Measurements from ENCODE around the gene IGSF21. TPM values are rescaled to one million over a fixed set of nuclear protein-coding genes. Genes with fewer than 3 reads are reported as not detected.

Gene IGSF21
- total RNA-seq, 1 donor from 2014 or later, result 0.35 TPM

GRCh38 chr1:18146886-18147285 is 39.3 kb downstream of the IGSF21 start:
- H3K9me3 Mint-ChIP-seq, result no peaks in the 10 kb centered on the region
- DNase-seq (ENCODE audit: low read depth, low spot score), result no peak
- H3K27me3 Mint-ChIP-seq (ENCODE audit: low read depth), result no peaks in the 10 kb centered on the region
- TF ChIP-seq CTCF (conservative IDR thresholded peaks at IDR 0.05), result no peak
- no peaks in the 10 kb centered on the region for H3K4me1 Mint-ChIP-seq
- no peak overlapping the region for H3K4me3 Mint-ChIP-seq
- H3K27ac Mint-ChIP-seq (ENCODE audit: unreplicated experiment), result no peak overlapping the region
- no peaks in the 10 kb centered on the region for H3K36me3 Mint-ChIP-seq (ENCODE audit: low read depth)

- no peaks in the 10 kb centered on the region for H3K36me3 Mint-ChIP-seq (ENCODE audit: low read depth)
- DNase-seq (ENCODE audit: low read depth, low spot score), result no peak
- no peaks in the 10 kb centered on the region for H3K9me3 Mint-ChIP-seq
- H3K27me3 Mint-ChIP-seq (ENCODE audit: low read depth), result no peaks in the 10 kb centered on the region
- no peak for TF ChIP-seq CTCF (conservative IDR thresholded peaks at IDR 0.05)
- H3K27ac Mint-ChIP-seq (ENCODE audit: unreplicated experiment), result no peak overlapping the region
- H3K4me3 Mint-ChIP-seq, result no peak overlapping the region
- no peaks in the 10 kb centered on the region for H3K4me1 Mint-ChIP-seq
Observed at GRCh38 chr1:18147672-18148071, 40.1 kb downstream of the IGSF21 start.

- TF ChIP-seq CTCF (conservative IDR thresholded peaks at IDR 0.05), result no peak
- Mint-ChIP-seq H3K4me1 (no peaks in the 10 kb centered on the region), H3K27me3 (ENCODE audit: low read depth) (no peaks in the 10 kb centered on the region), H3K36me3 (ENCODE audit: low read depth) (no peaks in the 10 kb centered on the region), H3K4me3 (no peak overlapping the region), H3K9me3 (no peaks in the 10 kb centered on the region), H3K27ac (ENCODE audit: unreplicated experiment) (no peak overlapping the region)
- no peak for DNase-seq (ENCODE audit: low read depth, low spot score)
Observed at GRCh38 chr1:18148461-18148860, 40.9 kb downstream of the IGSF21 start.

GRCh38 chr1:18149027-18149641 is 41.5 kb downstream of the IGSF21 start:
- no peak for DNase-seq (ENCODE audit: low read depth, low spot score)
- no peaks in the 10 kb centered on the region for H3K36me3 Mint-ChIP-seq (ENCODE audit: low read depth)
- H3K4me1 Mint-ChIP-seq, result no peaks in the 10 kb centered on the region
- peaks cover 2% of the 10 kb centered on the region for H3K27me3 Mint-ChIP-seq (ENCODE audit: low read depth)
- TF ChIP-seq CTCF (conservative IDR thresholded peaks at IDR 0.05), result peak; percentile 38
- H3K9me3 Mint-ChIP-seq, result no peaks in the 10 kb centered on the region
- H3K27ac Mint-ChIP-seq (ENCODE audit: unreplicated experiment), result no peak overlapping the region
- no peak overlapping the region for H3K4me3 Mint-ChIP-seq

- TF ChIP-seq CTCF (conservative IDR thresholded peaks at IDR 0.05), result no peak
- Mint-ChIP-seq H3K27ac (ENCODE audit: unreplicated experiment) (no peak overlapping the region), H3K36me3 (ENCODE audit: low read depth) (no peaks in the 10 kb centered on the region), H3K27me3 (ENCODE audit: low read depth) (peaks cover 6% of the 10 kb centered on the region), H3K4me1 (no peaks in the 10 kb centered on the region), H3K9me3 (no peaks in the 10 kb centered on the region), H3K4me3 (no peak overlapping the region)
- DNase-seq (ENCODE audit: low read depth, low spot score), result no peak
Observed at GRCh38 chr1:18151436-18152122, 44.0 kb downstream of the IGSF21 start.
